Gastrocnemius medialis (tissue), 4 donors: ENCODE measurements around the gene VSTM2B.

Experiments used
- POLR2A ChIP-seq, 2 donors: fragments of 450-650 bp; IDR thresholded peaks; one replicate each; pipeline ENCODE4 v1.6.1; 2017; ENCODE audit warnings: antibody characterized with exemption in 2 of 2, mild to moderate bottlenecking in 2 of 2, moderate library complexity in 2 of 2
- TF ChIP-seq, protein P1 (sequence below), 5 experiments: fragments of 450-650 bp in 3 of 5; fragments of 200-600 bp in 2 of 5; sonication (generic) in 2 of 5; IDR thresholded peaks in 4 of 5; conservative IDR thresholded peaks in 1 of 5; 1 replicate in 4 of 5; 2 replicates in 1 of 5; pipeline ENCODE4 v1.5.1; 2016 to 2019; ENCODE audit warnings: antibody characterized with exemption in 5 of 5, mild to moderate bottlenecking in 3 of 5, moderate library complexity in 3 of 5

DNA sequence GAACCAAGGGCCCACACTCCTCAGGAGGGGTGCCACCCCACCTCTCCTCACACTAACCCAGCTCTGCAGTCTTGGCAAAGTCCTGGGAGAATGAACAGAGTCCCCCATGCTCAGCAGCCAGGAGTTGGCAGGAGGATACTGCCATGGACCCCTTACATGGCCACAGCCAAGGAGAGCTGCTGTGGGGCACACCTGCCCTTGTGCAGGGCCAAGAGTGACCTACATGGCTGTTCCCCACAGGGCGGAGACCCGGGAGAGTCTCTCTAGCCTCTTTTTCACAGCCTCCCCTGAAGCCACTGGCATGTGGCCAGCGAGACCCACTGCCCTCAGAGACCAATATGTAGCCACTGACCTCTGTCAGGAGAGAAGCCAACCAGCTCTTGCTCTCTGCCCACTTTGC is 45.9 kb upstream of the VSTM2B start:
- TF ChIP-seq, protein P1, sequence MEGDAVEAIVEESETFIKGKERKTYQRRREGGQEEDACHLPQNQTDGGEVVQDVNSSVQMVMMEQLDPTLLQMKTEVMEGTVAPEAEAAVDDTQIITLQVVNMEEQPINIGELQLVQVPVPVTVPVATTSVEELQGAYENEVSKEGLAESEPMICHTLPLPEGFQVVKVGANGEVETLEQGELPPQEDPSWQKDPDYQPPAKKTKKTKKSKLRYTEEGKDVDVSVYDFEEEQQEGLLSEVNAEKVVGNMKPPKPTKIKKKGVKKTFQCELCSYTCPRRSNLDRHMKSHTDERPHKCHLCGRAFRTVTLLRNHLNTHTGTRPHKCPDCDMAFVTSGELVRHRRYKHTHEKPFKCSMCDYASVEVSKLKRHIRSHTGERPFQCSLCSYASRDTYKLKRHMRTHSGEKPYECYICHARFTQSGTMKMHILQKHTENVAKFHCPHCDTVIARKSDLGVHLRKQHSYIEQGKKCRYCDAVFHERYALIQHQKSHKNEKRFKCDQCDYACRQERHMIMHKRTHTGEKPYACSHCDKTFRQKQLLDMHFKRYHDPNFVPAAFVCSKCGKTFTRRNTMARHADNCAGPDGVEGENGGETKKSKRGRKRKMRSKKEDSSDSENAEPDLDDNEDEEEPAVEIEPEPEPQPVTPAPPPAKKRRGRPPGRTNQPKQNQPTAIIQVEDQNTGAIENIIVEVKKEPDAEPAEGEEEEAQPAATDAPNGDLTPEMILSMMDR (IDR thresholded peaks at IDR 0.05 in 4 of 5, conservative IDR thresholded peaks at IDR 0.05 in 1 of 5) = no peak
- no peak for TF ChIP-seq POLR2A (IDR thresholded peaks at IDR 0.05)
